Measurements from ENCODE around the gene NUDT9.

DNA sequence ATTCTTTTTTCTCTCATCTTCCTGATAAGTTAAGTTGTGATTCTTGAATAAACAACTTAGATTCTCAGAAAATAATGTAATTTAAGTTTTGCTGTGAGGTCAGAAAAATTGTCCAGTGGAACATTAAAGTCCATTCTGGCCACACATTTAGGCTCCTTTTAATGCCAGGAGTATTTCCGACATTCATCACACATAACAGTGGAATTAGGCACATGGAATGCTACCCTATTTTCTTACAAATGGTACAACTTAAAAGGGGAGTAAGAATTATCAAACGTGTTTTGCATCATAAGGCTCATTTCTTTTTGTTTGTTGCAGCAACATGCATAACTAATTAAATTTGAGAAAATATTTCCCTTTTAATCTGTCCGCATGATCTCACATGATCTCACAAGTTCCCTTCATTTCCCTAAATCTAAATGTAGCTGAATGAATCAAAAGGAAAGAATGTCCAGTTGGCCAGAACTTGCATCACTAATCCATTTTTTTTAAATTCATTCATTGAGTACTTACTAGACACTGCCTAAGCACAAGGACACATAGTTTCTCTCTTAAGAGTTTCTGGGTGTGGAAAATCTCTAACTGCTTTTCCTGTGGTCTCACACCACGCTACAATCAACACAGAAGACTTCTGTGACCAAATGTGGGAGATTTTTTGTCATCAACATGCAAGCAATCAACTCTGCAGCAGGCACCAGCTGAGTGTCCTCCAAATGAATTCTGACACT is 84.8 kb downstream of the NUDT9 start:
- TF ChIP-seq, protein P1, sequence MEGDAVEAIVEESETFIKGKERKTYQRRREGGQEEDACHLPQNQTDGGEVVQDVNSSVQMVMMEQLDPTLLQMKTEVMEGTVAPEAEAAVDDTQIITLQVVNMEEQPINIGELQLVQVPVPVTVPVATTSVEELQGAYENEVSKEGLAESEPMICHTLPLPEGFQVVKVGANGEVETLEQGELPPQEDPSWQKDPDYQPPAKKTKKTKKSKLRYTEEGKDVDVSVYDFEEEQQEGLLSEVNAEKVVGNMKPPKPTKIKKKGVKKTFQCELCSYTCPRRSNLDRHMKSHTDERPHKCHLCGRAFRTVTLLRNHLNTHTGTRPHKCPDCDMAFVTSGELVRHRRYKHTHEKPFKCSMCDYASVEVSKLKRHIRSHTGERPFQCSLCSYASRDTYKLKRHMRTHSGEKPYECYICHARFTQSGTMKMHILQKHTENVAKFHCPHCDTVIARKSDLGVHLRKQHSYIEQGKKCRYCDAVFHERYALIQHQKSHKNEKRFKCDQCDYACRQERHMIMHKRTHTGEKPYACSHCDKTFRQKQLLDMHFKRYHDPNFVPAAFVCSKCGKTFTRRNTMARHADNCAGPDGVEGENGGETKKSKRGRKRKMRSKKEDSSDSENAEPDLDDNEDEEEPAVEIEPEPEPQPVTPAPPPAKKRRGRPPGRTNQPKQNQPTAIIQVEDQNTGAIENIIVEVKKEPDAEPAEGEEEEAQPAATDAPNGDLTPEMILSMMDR (IDR thresholded peaks at IDR 0.05; ENCODE audit: low read length) = no peak
- TF ChIP-seq EZH2 (optimal IDR thresholded peaks at IDR 0.05; ENCODE audit: low read depth, low read length) (no peak), EZH2phosphoT487 (IDR thresholded peaks at IDR 0.05; ENCODE audit: low read length) (no peak)

Measured in MM.1S (cell line).